Measurements from ENCODE around the gene PCDH9. TPM values are rescaled to one million over a fixed set of nuclear protein-coding genes. Genes with fewer than 3 reads are reported as not detected.

The PCDH9 gene
- total and polyA plus RNA-seq, 10 of the 15 experiments (the other 5 are each of a cell fraction or from before 2014, with no cell fraction given) = 0.02 to 2.3 (median 0.05) TPM; not detected in 1

GRCh38 chr13:66446413-66446812 is 783.7 kb downstream of the PCDH9 start (continued):
- TF ChIP-seq NKRF (conservative IDR thresholded peaks at IDR 0.05) (no peak), RBBP5 (conservative IDR thresholded peaks at IDR 0.05) (no peak)

- CTCF ChIA-PET = interaction anchor here (1.2 kb wide), 1 partner anchor 12 kb away, joined by 3 read pairs; no protein-coding TSS in a partner anchor
- Histone ChIP-seq H3K9ac (ENCODE audit: control insufficient read depth, insufficient read depth, low read length) (no peak overlapping the region), H3K79me2 (ENCODE audit: control insufficient read depth, insufficient read depth, low read length) (no peaks in the 10 kb centered on the region), H2AFZ (ENCODE audit: control insufficient read depth, low read depth, low read length) (no peak overlapping the region), H3K27ac (ENCODE audit: control insufficient read depth, insufficient read depth) (no peak overlapping the region), H3K4me2 (ENCODE audit: control insufficient read depth, insufficient read depth) (no peak overlapping the region), H3K4me1 (ENCODE audit: control insufficient read depth, insufficient read depth, low read length) (no peaks in the 10 kb centered on the region), H3K9me3 (replicated peaks; ENCODE audit: control insufficient read depth, insufficient read depth, low read length) (no peaks in the 10 kb centered on the region), H3K36me3 (ENCODE audit: control insufficient read depth in 2 of 2, insufficient read depth in 2 of 2, low read length in 1 of 2) (no peaks in the 10 kb centered on the region), H3K4me3 (no peak overlapping the region), H3K27me3 (replicated peaks in 1 of 2; ENCODE audit: control insufficient read depth in 2 of 2, insufficient read depth in 2 of 2, low read length in 1 of 2) (no peaks in the 10 kb centered on the region), H4K20me1 (ENCODE audit: control insufficient read depth, insufficient read depth) (no peaks in the 10 kb centered on the region)
- intact Hi-C loops (cut with micrococcal nuclease; ENCODE audit: unreplicated experiment) = no loop called here
- no peak for ATAC-seq
- no peak for FAIRE-seq
- SMC1A ChIA-PET (ENCODE audit: uncharacterized antibody, unreplicated experiment) = interaction anchor here (0.6 to 1.4 kb wide), 2 partner anchors 10 to 195 kb away, joined by 3 to 4 read pairs; no protein-coding TSS in a partner anchor
- WGBS (ENCODE audit: insufficient coverage, insufficient replicate concordance, low lambda C conversion rate, missing lambda C conversion rate) = 0% methylated on average over 1 of the region's 1 CpG
- POLR2A ChIA-PET = no interaction called here
- RAD21 ChIA-PET (ENCODE audit: unreplicated experiment) = no interaction called here
- in situ Hi-C loops (cut with MboI) = no loop called here
- DNase-seq (ENCODE audit: low read depth, low spot score) = no peak
- BruUV-seq (replicated peaks) = no TSS peak
- TF ChIP-seq ZBTB11 (CRISPR knock-in tag; IDR thresholded peaks at IDR 0.05) = no peak
- TF ChIP-seq SKIL (IDR thresholded peaks at IDR 0.05; ENCODE audit: low read depth, poor library complexity, severe bottlenecking) = no peak
- no peak for TF ChIP-seq IKZF2 (IDR thresholded peaks at IDR 0.05)
- TF ChIP-seq TCF3 (IDR thresholded peaks at IDR 0.05; ENCODE audit: borderline replicate concordance, insufficient read depth, low read depth, low read length) = no peak
- no peak for TF ChIP-seq SUPT20H (IDR thresholded peaks at IDR 0.05; ENCODE audit: borderline replicate concordance, control insufficient read depth, low read depth, low read length)
- TF ChIP-seq ZBTB33 (IDR thresholded peaks at IDR 0.05) = no peak
- TF ChIP-seq SREBF1 (IDR thresholded peaks at IDR 0.05; ENCODE audit: low read length) = no peak
- TF ChIP-seq TARDBP (IDR thresholded peaks at IDR 0.05; ENCODE audit: borderline replicate concordance) = no peak
- no peak for TF ChIP-seq RUNX3 (IDR thresholded peaks at IDR 0.05; ENCODE audit: low read length)
Measured at GRCh38 chr13:66443926-66444325, 786.2 kb downstream of the PCDH9 start.
